MM.1S (cell line): Measurements from ENCODE around the gene MAGEE2.

ENCODE experiments used
- DNase-seq: peaks from one replicate; pipeline ENCODE4 v3.0.0-alpha.2; 2015
- H2AFZ ChIP-seq: fragments of 300-600 bp; sonication (generic); 2 replicates; pipeline ENCODE4 v1.6.0; 2016; ENCODE audit warnings: antibody characterized with exemption, low read length
- H3F3A ChIP-seq: fragments of 300-600 bp; sonication (generic); 2 replicates; pipeline ENCODE4 v1.6.1; 2016; ENCODE audit warnings: mild to moderate bottlenecking, antibody characterized with exemption, low read length, moderate library complexity, mixed read lengths; ENCODE audit not compliant: insufficient read depth
- H3K27ac ChIP-seq: fragments of 300-600 bp; sonication (generic); 2 replicates; pipeline ENCODE4 v1.5.1; 2016; ENCODE audit warnings: mild to moderate bottlenecking, low read length
- H3K27me3 ChIP-seq: fragments of 300-600 bp; sonication (generic); replicated peaks from 2 replicates; pipeline ENCODE4 v1.6.0; 2016; ENCODE audit warnings: low read length; ENCODE audit not compliant: insufficient read depth
- H3K36me3 ChIP-seq: fragments of 300-600 bp; sonication (generic); replicated peaks from 2 replicates; pipeline ENCODE4 v1.6.1; 2016; ENCODE audit warnings: mild to moderate bottlenecking, low read length, mixed read lengths; ENCODE audit not compliant: insufficient read depth
- H3K4me1 ChIP-seq: fragments of 300-600 bp; sonication (generic); 2 replicates; pipeline ENCODE4 v1.6.1; 2016; ENCODE audit warnings: low read length, mixed read lengths
- H3K4me2 ChIP-seq: fragments of 300-600 bp; sonication (generic); 2 replicates; pipeline ENCODE4 v1.6.0; 2016; ENCODE audit warnings: low read depth, low read length
- H3K4me3 ChIP-seq: fragments of 300-600 bp; sonication (generic); 2 replicates; pipeline ENCODE4 v1.5.1; 2016; ENCODE audit warnings: low read length, mixed read lengths
- H3K79me2 ChIP-seq: fragments of 300-600 bp; sonication (generic); 2 replicates; pipeline ENCODE4 v1.6.1; 2016; ENCODE audit warnings: mixed run types, low read length, mixed read lengths
- H3K9ac ChIP-seq: fragments of 300-600 bp; sonication (generic); 2 replicates; pipeline ENCODE4 v1.6.1; 2016; ENCODE audit warnings: low read length, mixed read lengths
- H3K9me2 ChIP-seq: fragments of 300-600 bp; sonication (generic); replicated peaks from 2 replicates; pipeline ENCODE4 v1.6.1; 2016; ENCODE audit warnings: mild to moderate bottlenecking, low read length, mixed read lengths; ENCODE audit not compliant: insufficient read depth
- H3K9me3 ChIP-seq: fragments of 300-600 bp; sonication (generic); replicated peaks from 2 replicates; pipeline ENCODE4 v1.6.1; 2016; ENCODE audit warnings: mild to moderate bottlenecking, low read length, mixed read lengths; ENCODE audit not compliant: insufficient read depth
- H4K20me1 ChIP-seq: fragments of 300-600 bp; sonication (generic); 2 replicates; pipeline ENCODE4 v1.6.1; 2016; ENCODE audit warnings: mild to moderate bottlenecking, low read length, moderate library complexity, mixed read lengths; ENCODE audit not compliant: insufficient read depth
- EZH2 ChIP-seq: fragments of 300-600 bp; sonication (generic); optimal IDR thresholded peaks from 2 replicates; pipeline ENCODE3; 2017; ENCODE audit warnings: low read depth, mild to moderate bottlenecking, antibody characterized with exemption, low read length, mixed read lengths
- EZH2phosphoT487 ChIP-seq: fragments of 300-600 bp; sonication (generic); IDR thresholded peaks from 2 replicates; pipeline ENCODE4 v1.6.1; 2018; ENCODE audit warnings: antibody characterized with exemption, low read length
- TF ChIP-seq, protein P1 (sequence below): fragments of 300-600 bp; sonication (generic); IDR thresholded peaks from 2 replicates; pipeline ENCODE4 v1.5.1; 2016; ENCODE audit warnings: antibody characterized with exemption, low read length, mixed read lengths

MAGEE2 gene

GRCh38 chrX:75748431-75748830 lies 36.6 kb downstream of the MAGEE2 start:
- Histone ChIP-seq H3K9ac (no peak overlapping the region), H3K4me1 (no peaks in the 10 kb centered on the region), H3K79me2 (no peaks in the 10 kb centered on the region), H3K27ac (no peak overlapping the region), H3F3A (no peaks in the 10 kb centered on the region), H3K4me2 (no peak overlapping the region), H4K20me1 (no peaks in the 10 kb centered on the region), H3K9me3 (no peaks in the 10 kb centered on the region), H3K27me3 (no peaks in the 10 kb centered on the region), H3K4me3 (no peak overlapping the region), H3K36me3 (no peaks in the 10 kb centered on the region), H2AFZ (no peak overlapping the region), H3K9me2 (no peaks in the 10 kb centered on the region)
- TF ChIP-seq, protein P1, sequence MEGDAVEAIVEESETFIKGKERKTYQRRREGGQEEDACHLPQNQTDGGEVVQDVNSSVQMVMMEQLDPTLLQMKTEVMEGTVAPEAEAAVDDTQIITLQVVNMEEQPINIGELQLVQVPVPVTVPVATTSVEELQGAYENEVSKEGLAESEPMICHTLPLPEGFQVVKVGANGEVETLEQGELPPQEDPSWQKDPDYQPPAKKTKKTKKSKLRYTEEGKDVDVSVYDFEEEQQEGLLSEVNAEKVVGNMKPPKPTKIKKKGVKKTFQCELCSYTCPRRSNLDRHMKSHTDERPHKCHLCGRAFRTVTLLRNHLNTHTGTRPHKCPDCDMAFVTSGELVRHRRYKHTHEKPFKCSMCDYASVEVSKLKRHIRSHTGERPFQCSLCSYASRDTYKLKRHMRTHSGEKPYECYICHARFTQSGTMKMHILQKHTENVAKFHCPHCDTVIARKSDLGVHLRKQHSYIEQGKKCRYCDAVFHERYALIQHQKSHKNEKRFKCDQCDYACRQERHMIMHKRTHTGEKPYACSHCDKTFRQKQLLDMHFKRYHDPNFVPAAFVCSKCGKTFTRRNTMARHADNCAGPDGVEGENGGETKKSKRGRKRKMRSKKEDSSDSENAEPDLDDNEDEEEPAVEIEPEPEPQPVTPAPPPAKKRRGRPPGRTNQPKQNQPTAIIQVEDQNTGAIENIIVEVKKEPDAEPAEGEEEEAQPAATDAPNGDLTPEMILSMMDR = no peak
- TF ChIP-seq EZH2 (no peak), EZH2phosphoT487 (no peak)
- no peak for DNase-seq

DNA sequence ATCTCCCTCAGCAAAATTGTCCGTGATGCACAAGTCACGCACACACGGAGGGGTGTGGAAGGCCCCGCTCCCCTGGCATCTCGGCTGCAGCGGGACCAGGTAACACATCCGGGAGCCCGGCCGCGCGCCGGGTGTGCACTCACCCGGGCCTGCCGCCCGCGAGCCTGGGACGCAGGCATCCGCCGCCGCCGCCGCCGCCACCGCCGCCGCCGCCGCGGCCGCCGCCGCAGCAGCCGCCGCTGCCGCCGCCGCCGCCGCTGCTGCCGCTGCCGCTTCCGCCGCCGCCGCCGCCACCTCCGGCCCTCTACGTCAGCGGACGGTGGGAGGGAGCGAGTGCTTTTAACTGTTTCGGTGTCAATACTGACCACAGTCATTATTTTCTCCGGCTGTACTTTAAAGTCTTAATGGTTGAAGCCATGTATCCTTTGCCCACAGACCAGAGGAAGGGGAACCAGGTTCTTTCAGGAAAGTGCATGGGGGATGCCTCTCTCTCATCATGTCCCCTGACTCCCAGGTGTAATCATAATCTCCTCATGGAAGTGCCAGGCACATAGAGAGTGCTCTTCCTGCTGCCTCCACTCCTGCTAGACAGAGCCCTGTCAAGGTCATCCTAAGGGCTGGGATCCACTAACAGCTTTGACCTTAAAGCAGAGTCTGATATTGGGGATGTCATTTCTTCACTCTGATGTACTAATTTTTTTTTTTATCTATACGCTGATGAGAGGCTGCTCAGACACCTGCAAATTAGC lies 38.0 kb downstream of the MAGEE2 start:
- Histone ChIP-seq H3K9me2 (no peaks in the 10 kb centered on the region), H4K20me1 (no peaks in the 10 kb centered on the region), H3F3A (no peaks in the 10 kb centered on the region), H3K36me3 (no peaks in the 10 kb centered on the region), H3K9me3 (no peaks in the 10 kb centered on the region), H3K4me1 (no peaks in the 10 kb centered on the region), H3K9ac (no peak overlapping the region), H3K4me3 (no peak overlapping the region), H2AFZ (no peak overlapping the region), H3K4me2 (no peak overlapping the region), H3K79me2 (no peaks in the 10 kb centered on the region), H3K27me3 (no peaks in the 10 kb centered on the region), H3K27ac (no peak overlapping the region)
- no peak for DNase-seq
- TF ChIP-seq EZH2phosphoT487 (no peak), EZH2 (no peak)
- TF ChIP-seq, protein P1 = no peak
